22Rv1 (cell line): Measurements from ENCODE around the gene ANGPTL2.

Experiments
- H3K27ac ChIP-seq: fragments of 450-650 bp; 2 replicates; pipeline ENCODE4 v1.5.1; 2017
- CTCF ChIP-seq: fragments of 450-650 bp; IDR thresholded peaks from 2 replicates; pipeline ENCODE4 v1.5.1; 2017; ENCODE audit warnings: mild to moderate bottlenecking
- ZFX ChIP-seq: fragments of 450-650 bp; IDR thresholded peaks from 2 replicates; pipeline ENCODE4 v1.6.1; 2017; ENCODE audit warnings: antibody characterized with exemption, borderline replicate concordance

ANGPTL2 gene

GRCh38 chr9:127123064-127123890 lies 842 bp upstream of the ANGPTL2 start:
- TF ChIP-seq CTCF (no peak), ZFX (no peak)
- no peak overlapping the region for H3K27ac ChIP-seq

DNA sequence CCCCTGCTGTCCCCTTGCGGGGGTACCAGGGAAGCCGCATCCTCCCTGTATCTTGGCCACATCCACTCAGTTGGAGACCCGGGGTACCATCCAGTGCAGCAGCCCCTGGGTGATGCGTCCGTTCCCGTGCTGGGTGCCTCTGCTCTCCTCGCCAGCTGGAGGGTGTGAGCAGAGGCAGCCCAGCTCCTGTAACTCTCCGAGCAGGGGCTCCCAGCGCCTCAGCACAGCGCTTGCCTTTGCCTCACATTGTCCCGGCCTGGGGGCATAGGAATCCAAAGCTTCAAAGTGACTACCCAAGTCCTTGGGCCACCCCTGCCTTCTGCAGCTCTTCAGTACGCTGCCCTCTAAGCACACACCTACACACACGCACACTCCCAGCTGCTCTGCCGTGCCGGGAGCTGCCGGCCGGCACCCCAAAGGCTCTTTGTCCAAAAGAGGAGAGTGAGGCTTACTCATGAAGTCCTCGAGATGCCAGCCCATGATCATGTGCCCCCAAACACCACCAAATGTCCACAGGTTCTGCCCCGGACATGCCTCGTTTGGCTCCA lies 733 bp downstream of the ANGPTL2 start:
- TF ChIP-seq CTCF, result no peak
- TF ChIP-seq ZFX, result no peak
- no peak overlapping the region for H3K27ac ChIP-seq

GRCh38 chr9:127119320-127119709 lies 3.1 kb downstream of the ANGPTL2 start:
- TF ChIP-seq ZFX, result no peak
- TF ChIP-seq CTCF, result no peak
- no peak overlapping the region for H3K27ac ChIP-seq

GRCh38 chr9:127118597-127119319 lies 3.7 kb downstream of the ANGPTL2 start:
- no peak overlapping the region for H3K27ac ChIP-seq
- TF ChIP-seq ZFX (no peak), CTCF (no peak)

DNA sequence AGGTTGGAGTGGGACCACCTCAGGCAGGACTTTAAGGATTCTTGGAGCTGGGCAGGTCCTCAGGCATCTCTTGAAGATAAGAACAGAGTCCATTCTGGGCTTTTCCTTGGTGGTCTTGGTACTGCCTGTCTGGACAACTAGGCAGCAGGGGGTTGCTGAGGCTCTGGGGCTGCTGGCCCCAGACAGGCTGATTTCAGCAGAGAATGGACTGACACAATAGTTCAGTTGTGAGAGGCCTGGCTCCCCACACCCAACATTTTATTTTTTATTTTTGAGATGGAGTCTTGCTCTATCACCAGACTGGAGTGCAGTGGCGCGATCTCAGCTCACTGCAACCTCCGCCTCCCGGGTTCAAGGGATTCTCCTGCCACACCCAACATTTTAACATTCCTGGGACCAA lies 4.6 kb downstream of the ANGPTL2 start:
- TF ChIP-seq ZFX, result no peak
- no peak for TF ChIP-seq CTCF
- H3K27ac ChIP-seq, result no peak overlapping the region

- TF ChIP-seq ZFX (no peak), CTCF (no peak)
- no peak overlapping the region for H3K27ac ChIP-seq
Observed at GRCh38 chr9:127116957-127117356, 5.5 kb downstream of the ANGPTL2 start.
